Kidney (tissue), 14 donors: ENCODE measurements around the gene TACC2. TPM values are rescaled to one million over a fixed set of nuclear protein-coding genes. Genes with fewer than 3 reads are reported as not detected.

ENCODE experiments used
- DNase-seq, 5 donors: peaks; one replicate each; pipeline ENCODE4 v3.0.0-alpha.2; 2013 to 2020
- FAIRE-seq: peaks from 2 replicates; lab custom pipeline; 2012; peaks lifted over from hg19 to GRCh38; lab: Jason Lieb, UNC
- H3K27ac ChIP-seq, 2 donors: one replicate each; pipeline ENCODE4 v1.7.0; 2013; ENCODE audit warnings: low read depth in 2 of 2, low read length in 2 of 2, inconsistent platforms in 1 of 2
- H3K27me3 ChIP-seq: one replicate; pipeline ENCODE4 v1.7.1; 2013; ENCODE audit warnings: low read length, inconsistent platforms; ENCODE audit not compliant: control insufficient read depth, insufficient read depth
- H3K36me3 ChIP-seq, 3 donors: one replicate each; pipeline versions ENCODE4 v1.7.0 to v1.7.1; 2013; ENCODE audit warnings: low read length in 3 of 3, control low read depth in 1 of 3, inconsistent platforms in 1 of 3; ENCODE audit not compliant: insufficient read depth in 3 of 3, control insufficient read depth in 2 of 3
- H3K4me1 ChIP-seq, 3 donors: one replicate each; pipeline versions ENCODE4 v1.7.0 to v1.7.1; 2013; ENCODE audit warnings: low read length in 3 of 3, inconsistent platforms in 1 of 3, low read depth in 1 of 3; ENCODE audit not compliant: control insufficient read depth in 2 of 3, insufficient read depth in 2 of 3
- H3K4me3 ChIP-seq, 3 donors: one replicate each; pipeline versions ENCODE4 v1.7.0 to v1.8.1; 2013; ENCODE audit warnings: low read length in 3 of 3, control low read depth in 1 of 3, inconsistent platforms in 1 of 3
- H3K9ac ChIP-seq, 3 donors: one replicate each; pipeline versions ENCODE4 v1.7.0 to v1.7.1; 2013; ENCODE audit warnings: low read length in 3 of 3, control low read depth in 1 of 3, inconsistent platforms in 1 of 3
- H3K9me3 ChIP-seq, 3 donors: one replicate each; pipeline versions ENCODE4 v1.7.0 to v1.7.1; 2013; ENCODE audit warnings: low read length in 3 of 3, control low read depth in 1 of 3, inconsistent platforms in 1 of 3; ENCODE audit not compliant: control insufficient read depth in 2 of 3, insufficient read depth in 1 of 3
- intact Hi-C: fragments of 100-400 bp; cut with DNase I; formaldehyde crosslinking; loops from one replicate; pipeline ENCODE4 v1.11.1; 2022
- polyA plus RNA-seq: library from polyadenylated mRNA; stranded (reverse); fragments of 350-450 nt; fragmentation: Illumina TruSeq; extraction: RNeasy Lipid Tissue Mini Kit (QIAGEN cat#74804); gene quantifications from one replicate; pipeline ENCODE4 v1.2.3, GENCODE V29; 2014; ENCODE audit warnings: low read depth, low replicate concordance; ENCODE audit not compliant: insufficient read depth
- total RNA-seq: library from RNA; stranded (reverse); fragmentation: NEBNext Ultra II Directional; extraction: Animal tissue kit (Norgen Biotek cat#: 25700); gene quantifications from one replicate; pipeline ENCODE4 v1.2.1, GENCODE V29; 2021
- TF ChIP-seq, protein P1 (sequence below): IDR thresholded peaks from 3 replicates; pipeline ENCODE4 v1.5.1; 2012; ENCODE audit warnings: mild to moderate bottlenecking, moderate library complexity, borderline replicate concordance; ENCODE audit not compliant: insufficient read depth; ENCODE audit errors: extremely low read depth
- donor health status: control.
- donor health status: control.
- donor health status: control.
- donor health status: control.
- donor health status: control.
- donor health status: DM: yes; HTN: yes; CAD: no.
- donor health status: Normal renal cell carcinoma (clear cell type).

The TACC2 gene
- total and polyA plus RNA-seq, 2 donors from 2014 or later, result 36.4 to 81.0 TPM

DNA sequence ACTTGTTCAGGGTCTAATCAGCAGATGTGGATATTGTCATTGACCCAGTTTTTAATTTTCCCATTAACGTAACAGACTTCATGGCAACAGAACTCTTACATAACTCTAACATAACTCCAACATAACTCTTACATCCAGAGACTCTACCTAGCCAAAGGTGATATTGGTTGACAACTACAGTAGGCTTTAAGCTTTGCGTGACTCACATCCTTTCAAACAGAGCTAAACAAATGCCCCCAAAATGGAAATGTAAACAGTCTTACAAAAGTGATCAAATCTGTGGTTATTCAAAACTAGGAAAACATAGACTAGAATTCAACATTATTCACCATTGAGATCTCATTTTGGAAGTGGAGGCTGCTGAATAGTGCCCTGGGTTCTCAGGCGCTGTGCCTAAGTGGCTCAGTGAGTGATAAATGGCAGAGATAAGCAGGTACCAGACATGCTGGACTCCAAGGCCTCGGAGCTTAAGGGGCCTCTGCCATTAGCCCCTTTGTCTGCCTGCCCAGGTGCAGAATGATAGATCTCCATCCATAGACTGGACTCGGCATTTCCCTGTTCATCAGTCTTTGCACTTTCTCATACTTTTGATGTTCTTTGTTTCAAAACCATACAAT is 247.8 kb downstream of the TACC2 start:
- Histone ChIP-seq H3K4me3 (no peak overlapping the region), H3K4me1 (no peaks in the 10 kb centered on the region), H3K9ac (no peak overlapping the region), H3K27me3 (no peaks in the 10 kb centered on the region), H3K36me3 (peaks cover 0 to 14% (median 0%) of the 10 kb centered on the region in 3 donors), H3K9me3 (no peaks in the 10 kb centered on the region), H3K27ac (no peak overlapping the region)
- TF ChIP-seq, protein P1, sequence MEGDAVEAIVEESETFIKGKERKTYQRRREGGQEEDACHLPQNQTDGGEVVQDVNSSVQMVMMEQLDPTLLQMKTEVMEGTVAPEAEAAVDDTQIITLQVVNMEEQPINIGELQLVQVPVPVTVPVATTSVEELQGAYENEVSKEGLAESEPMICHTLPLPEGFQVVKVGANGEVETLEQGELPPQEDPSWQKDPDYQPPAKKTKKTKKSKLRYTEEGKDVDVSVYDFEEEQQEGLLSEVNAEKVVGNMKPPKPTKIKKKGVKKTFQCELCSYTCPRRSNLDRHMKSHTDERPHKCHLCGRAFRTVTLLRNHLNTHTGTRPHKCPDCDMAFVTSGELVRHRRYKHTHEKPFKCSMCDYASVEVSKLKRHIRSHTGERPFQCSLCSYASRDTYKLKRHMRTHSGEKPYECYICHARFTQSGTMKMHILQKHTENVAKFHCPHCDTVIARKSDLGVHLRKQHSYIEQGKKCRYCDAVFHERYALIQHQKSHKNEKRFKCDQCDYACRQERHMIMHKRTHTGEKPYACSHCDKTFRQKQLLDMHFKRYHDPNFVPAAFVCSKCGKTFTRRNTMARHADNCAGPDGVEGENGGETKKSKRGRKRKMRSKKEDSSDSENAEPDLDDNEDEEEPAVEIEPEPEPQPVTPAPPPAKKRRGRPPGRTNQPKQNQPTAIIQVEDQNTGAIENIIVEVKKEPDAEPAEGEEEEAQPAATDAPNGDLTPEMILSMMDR, result no peak
- no peak for DNase-seq
- intact Hi-C loops, result no loop called here
- FAIRE-seq, result no peak

DNA sequence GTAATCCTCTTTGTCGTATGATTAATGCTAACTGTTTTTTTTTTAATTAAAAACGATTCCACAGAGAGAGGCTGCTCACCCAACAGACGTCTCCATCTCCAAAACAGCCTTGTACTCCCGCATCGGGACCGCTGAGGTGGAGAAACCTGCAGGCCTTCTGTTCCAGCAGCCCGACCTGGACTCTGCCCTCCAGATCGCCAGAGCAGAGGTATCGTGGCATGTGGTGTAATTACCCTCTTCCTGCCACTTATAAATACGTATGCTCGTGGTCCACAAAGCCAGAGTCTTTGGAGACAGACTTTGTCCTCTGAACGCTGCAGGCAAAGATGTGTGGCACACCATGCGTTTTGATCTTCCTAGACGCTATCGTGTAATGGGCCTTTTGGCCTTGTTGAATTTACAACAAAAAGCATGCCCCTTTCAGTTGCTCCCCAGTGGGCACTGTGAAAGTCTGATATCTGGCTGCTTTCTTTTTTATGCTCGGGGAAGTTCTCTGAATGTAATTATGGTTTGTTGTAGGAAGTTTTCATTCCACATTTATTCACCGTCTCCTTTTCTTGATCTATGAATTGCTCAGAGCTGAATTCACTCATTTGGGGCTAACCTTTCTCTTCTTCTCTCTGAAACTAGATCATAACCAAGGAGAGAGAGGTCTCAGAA is 248.5 kb downstream of the TACC2 start:
- TF ChIP-seq, protein P1, result no peak
- H3K27ac ChIP-seq, result no peak overlapping the region
- FAIRE-seq, result no peak
- no peaks in the 10 kb centered on the region for H3K4me1 ChIP-seq
- H3K27me3 ChIP-seq, result no peaks in the 10 kb centered on the region
- DNase-seq, result peak in 1 of 5 donors; percentile 37
- no peak overlapping the region for H3K4me3 ChIP-seq
- H3K36me3 ChIP-seq, result peaks cover 0 to 14% (median 0%) of the 10 kb centered on the region in 3 donors
- intact Hi-C loops, result no loop called here
- H3K9me3 ChIP-seq, result no peaks in the 10 kb centered on the region
- H3K9ac ChIP-seq, result no peak overlapping the region

DNA sequence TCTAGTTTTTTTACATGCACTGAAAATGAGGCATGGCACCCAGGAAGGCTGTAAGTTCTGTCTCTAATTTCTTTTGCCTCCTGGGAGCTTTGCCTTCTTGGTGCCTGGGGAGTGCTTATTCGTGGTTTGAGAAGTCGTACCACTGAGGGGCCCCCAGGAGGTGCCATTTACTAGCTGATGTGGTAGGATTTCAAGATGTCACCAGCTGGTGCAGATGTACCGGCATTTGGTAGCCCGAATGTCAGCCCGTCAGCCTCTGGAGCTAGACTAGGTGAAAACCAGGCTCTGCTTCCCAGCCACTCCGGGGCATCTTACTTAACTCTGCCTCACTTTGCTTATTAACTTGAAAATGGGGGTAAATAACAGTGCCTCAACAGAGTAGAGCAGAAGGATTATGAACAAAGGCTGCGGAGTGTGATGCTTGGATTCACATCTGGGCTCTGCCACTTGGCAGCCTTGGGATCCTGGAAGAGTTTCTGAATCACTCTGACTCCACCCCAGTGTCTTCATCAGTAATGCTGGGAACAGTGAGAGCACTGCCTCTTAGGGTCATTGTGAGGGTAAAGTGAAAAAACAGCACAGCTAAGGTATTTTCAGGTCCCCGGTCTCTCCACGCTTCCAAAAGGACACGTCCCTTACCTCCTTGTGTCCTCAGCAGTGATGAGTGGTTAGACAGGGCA is 250.8 kb downstream of the TACC2 start:
- intact Hi-C loops, result no loop called here
- Histone ChIP-seq H3K9ac (no peak overlapping the region), H3K36me3 (peaks cover 0 to 18% (median 0%) of the 10 kb centered on the region in 3 donors), H3K27me3 (no peaks in the 10 kb centered on the region), H3K27ac (no peak overlapping the region), H3K9me3 (no peaks in the 10 kb centered on the region), H3K4me3 (no peak overlapping the region), H3K4me1 (no peaks in the 10 kb centered on the region)
- TF ChIP-seq, protein P1, result no peak
- no peak for DNase-seq
- FAIRE-seq, result no peak
